Fibroblast of mammary gland (primary cell): ENCODE measurements around the gene C3orf70.
"Not testable (repeated sequence)": the region's sequence is repeated elsewhere in the genome, so short reads cannot be mapped to it uniquely, and the experiment has no call there.

Experiments used
- DNase-seq: peaks from one replicate; pipeline ENCODE4 v3.0.0-alpha.2; 2010; ENCODE audit warnings: low read depth
- H3K4me3 ChIP-seq: 2 replicates; pipeline ENCODE4 v1.5.1; 2011; ENCODE audit warnings: low read depth, mild to moderate bottlenecking, low read length, moderate library complexity; ENCODE audit not compliant: control insufficient read depth
- CTCF ChIP-seq: conservative IDR thresholded peaks from 2 replicates; pipeline ENCODE4 v1.5.1; 2011; ENCODE audit warnings: low read depth, low read length, inconsistent platforms; ENCODE audit not compliant: control insufficient read depth, insufficient read depth

C3orf70 gene

GRCh38 chr3:185114756-185115155 is 38.1 kb downstream of the C3orf70 start:
- TF ChIP-seq CTCF = no peak
- no peak overlapping the region for H3K4me3 ChIP-seq
- DNase-seq = no peak

GRCh38 chr3:185112186-185112585 is 40.7 kb downstream of the C3orf70 start:
- no peak for TF ChIP-seq CTCF
- H3K4me3 ChIP-seq = no peak overlapping the region
- no peak for DNase-seq

GRCh38 chr3:185109012-185109411 is 43.8 kb downstream of the C3orf70 start:
- not testable (repeated sequence) for H3K4me3 ChIP-seq, DNase-seq

GRCh38 chr3:185106256-185106890 is 46.5 kb downstream of the C3orf70 start:
- not testable (repeated sequence) for H3K4me3 ChIP-seq, DNase-seq

- H3K4me3 ChIP-seq = no peak overlapping the region
- DNase-seq = no peak
- no peak for TF ChIP-seq CTCF
Measured at GRCh38 chr3:185103359-185104127, 49.3 kb downstream of the C3orf70 start.

GRCh38 chr3:185094697-185095096 is 58.2 kb downstream of the C3orf70 start:
- TF ChIP-seq CTCF = no peak
- no peak overlapping the region for H3K4me3 ChIP-seq
- DNase-seq = peak; percentile 19

- TF ChIP-seq CTCF = no peak
- no peak for DNase-seq
- no peak overlapping the region for H3K4me3 ChIP-seq
Measured at GRCh38 chr3:185093116-185093515, 59.7 kb downstream of the C3orf70 start.
